Adrenal gland (tissue), 12 donors: ENCODE data around the gene BICD1. TPM values are rescaled to one million over a fixed set of nuclear protein-coding genes. Genes with fewer than 3 reads are reported as not detected.

Experiments used
- DNase-seq, 7 donors: peaks; one replicate each; pipeline ENCODE4 v3.0.0-alpha.2; 2019 to 2020
- H3K27ac ChIP-seq, 5 donors: fragments of 200-600 bp; sonication (generic) in 4 of 5; 1 replicate in 3 of 5; 2 replicates in 2 of 5; pipeline versions ENCODE4 v1.5.1 to v1.8.0; 2016 to 2020; ENCODE audit warnings: mild to moderate bottlenecking in 1 of 5
- H3K27me3 ChIP-seq: fragments of 200-600 bp; 2 replicates; pipeline ENCODE4 v1.8.0; 2021
- H3K36me3 ChIP-seq, 2 donors: fragments of 200-600 bp; replicated peaks in 1 of 2; 1 replicate in 1 of 2; 2 replicates in 1 of 2; pipeline versions ENCODE4 v1.5.1 to v1.8.0; 2018 to 2022
- H3K4me1 ChIP-seq, 2 donors: fragments of 200-600 bp; replicated peaks in 1 of 2; 1 replicate in 1 of 2; 2 replicates in 1 of 2; pipeline versions ENCODE4 v1.5.1 to v1.8.0; 2018 to 2021
- H3K4me3 ChIP-seq, 4 donors: fragments of 200-600 bp; sonication (generic) in 3 of 4; one replicate each; pipeline ENCODE4 v1.5.1; 2016 to 2018
- H3K9me3 ChIP-seq, 3 donors: fragments of 200-600 bp; sonication (generic) in 1 of 3; replicated peaks in 1 of 3; 1 replicate in 2 of 3; 2 replicates in 1 of 3; pipeline versions ENCODE4 v1.5.1 to v1.8.0; 2016 to 2021
- CTCF ChIP-seq, 6 experiments: fragments of 450-650 bp in 4 of 6; fragments of 200-600 bp in 2 of 6; sonication (generic) in 1 of 6; IDR thresholded peaks; 1 replicate in 5 of 6; 2 replicates in 1 of 6; pipeline versions ENCODE4 v1.5.1 to v1.8.0; 2016 to 2021; ENCODE audit warnings: antibody characterized with exemption in 6 of 6, mild to moderate bottlenecking in 2 of 6, moderate library complexity in 1 of 6
- POLR2A ChIP-seq, 2 donors: fragments of 450-650 bp; IDR thresholded peaks; one replicate each; pipeline ENCODE4 v1.6.1; 2017; ENCODE audit warnings: antibody characterized with exemption in 2 of 2, mild to moderate bottlenecking in 2 of 2, moderate library complexity in 1 of 2
- WGBS, 4 donors: extraction: QIAGEN DNeasy Blood & Tissue Kit in 2 of 4; methylation state at CpG; one replicate each; pipeline versions ENCODE4 v1.1.5 to v1.1.7; 2013 to 2017; 5-methylcytosine and 5-hydroxymethylcytosine counted together
- intact Hi-C, 2 donors: fragments of 100-400 bp; cut with DNase I; formaldehyde crosslinking; loops; one replicate each; pipeline versions ENCODE4 v1.14.1 to v1.15.0; 2022 to 2023
- polyA plus RNA-seq, 3 donors: library from polyadenylated mRNA; stranded (reverse); fragments of 200-250 nt in 2 of 3; fragments of 350-450 nt in 1 of 3; fragmentation: Illumina TruSeq in 1 of 3; extraction: RNeasy Lipid Tissue Mini Kit (QIAGEN cat#74804) in 1 of 3; gene quantifications; one replicate each; pipeline ENCODE4 v1.2.3, GENCODE V29; 2013 to 2014
- total RNA-seq, 9 donors: library from RNA; depleted of rRNA in 4 of 9; stranded (reverse); fragments of >200 nt in 4 of 9; fragments of 120-200 nt in 1 of 9; fragmentation: NEBNext Ultra II Directional in 1 of 9; extraction: Animal tissue kit (Norgen Biotek cat#: 25700) in 1 of 9; gene quantifications; one replicate each; pipeline versions ENCODE4 v1.1.0 to v1.2.4, GENCODE V29; 2013 to 2023
- donor health status: healthy with polysubstance abuse.
- donor health status: Bipolar disorder and iron deficiency.
- donor health status: DM: yes; HTN: yes; CAD: no.
- donor health status: DM: no; HTN: no; CAD: no.
- donor health status: DM: no; HTN: no; CAD: no.
- donor health status: DM: yes; HTN: yes; CAD: no.

Gene BICD1
- total and polyA plus RNA-seq, 12 donors, result 2.9 to 18.2 (median 9.4) TPM

GRCh38 chr12:32072102-32072501, 34.5 kb upstream of the BICD1 start:
- H3K9me3 ChIP-seq, result no peaks in the 10 kb centered on the region
- H3K4me1 ChIP-seq, result peaks cover 0 to 5% of the 10 kb centered on the region in 2 donors
- peak in 5 of 7 donors; percentile 17 to 60 (median 29) for DNase-seq
- H3K27me3 ChIP-seq, result no peaks in the 10 kb centered on the region
- no peak overlapping the region for H3K27ac ChIP-seq
- H3K4me3 ChIP-seq, result no peak overlapping the region
- intact Hi-C loops, result no loop called here
- TF ChIP-seq CTCF (IDR thresholded peaks at IDR 0.05), result no peak
- no peak for TF ChIP-seq POLR2A (IDR thresholded peaks at IDR 0.05)
- 54 to 64% (median 61%) methylated on average over 6 of the region's 6 CpGs for WGBS, 4 donors
- H3K36me3 ChIP-seq, result no peaks in the 10 kb centered on the region

- Histone ChIP-seq H3K4me1 (peaks cover 0 to 5% of the 10 kb centered on the region in 2 donors), H3K27ac (no peak overlapping the region), H3K4me3 (no peak overlapping the region), H3K9me3 (no peaks in the 10 kb centered on the region), H3K36me3 (no peaks in the 10 kb centered on the region), H3K27me3 (no peaks in the 10 kb centered on the region)
- no peak for DNase-seq
- intact Hi-C loops, result no loop called here
- TF ChIP-seq POLR2A (IDR thresholded peaks at IDR 0.05), result no peak
- TF ChIP-seq CTCF (IDR thresholded peaks at IDR 0.05), result no peak
These were observed 32.2 kb upstream of the BICD1 start for GRCh38 chr12:32074432-32074831.

- no peaks in the 10 kb centered on the region for H3K36me3 ChIP-seq
- DNase-seq, result no peak
- H3K4me1 ChIP-seq, result peaks cover 0 to 4% of the 10 kb centered on the region in 2 donors
- 87 to 93% (median 89%) methylated on average over 4 of the region's 4 CpGs for WGBS, 4 donors
- intact Hi-C loops, result no loop called here
- H3K27me3 ChIP-seq, result no peaks in the 10 kb centered on the region
- TF ChIP-seq POLR2A (IDR thresholded peaks at IDR 0.05) (no peak), CTCF (IDR thresholded peaks at IDR 0.05) (no peak)
- no peak overlapping the region for H3K27ac ChIP-seq
- no peaks in the 10 kb centered on the region for H3K9me3 ChIP-seq
- no peak overlapping the region for H3K4me3 ChIP-seq
These were observed 29.7 kb upstream of the BICD1 start for GRCh38 chr12:32076941-32077340.

- no peak overlapping the region for H3K4me3 ChIP-seq
- intact Hi-C loops, result no loop called here
- H3K36me3 ChIP-seq, result no peaks in the 10 kb centered on the region
- no peak for DNase-seq
- 72 to 87% (median 84%) methylated on average over 3 of the region's 3 CpGs for WGBS, 4 donors
- H3K27ac ChIP-seq, result no peak overlapping the region
- TF ChIP-seq POLR2A (IDR thresholded peaks at IDR 0.05) (no peak), CTCF (IDR thresholded peaks at IDR 0.05) (no peak)
- no peaks in the 10 kb centered on the region for H3K27me3 ChIP-seq
- H3K9me3 ChIP-seq, result no peaks in the 10 kb centered on the region
- H3K4me1 ChIP-seq, result no peaks in the 10 kb centered on the region
These were observed 26.2 kb upstream of the BICD1 start for GRCh38 chr12:32080435-32080834.
